PFSK-1 (cell line): ENCODE measurements around the gene SAPCD2.

ENCODE experiments used
- FOXP2 ChIP-seq: optimal IDR thresholded peaks from 2 replicates; pipeline ENCODE3; 2011; ENCODE audit warnings: borderline replicate concordance, control low read depth, inconsistent platforms; ENCODE audit not compliant: insufficient read depth; ENCODE audit errors: extremely low read length, extremely low read depth
- POLR2AphosphoS5 ChIP-seq: IDR thresholded peaks from 2 replicates; pipeline ENCODE4 v1.6.1; 2012; ENCODE audit warnings: low read depth, mild to moderate bottlenecking, control low read depth, low read length, moderate library complexity
- REST ChIP-seq, 2 experiments: IDR thresholded peaks; 2 replicates each; pipeline versions ENCODE4 v1.6.1 to v1.8.0; 2011 to 2012; ENCODE audit warnings: low read depth in 2 of 2, low read length in 2 of 2, control low read depth in 1 of 2, inconsistent platforms in 1 of 2, mild to moderate bottlenecking in 1 of 2, moderate library complexity in 1 of 2; ENCODE audit not compliant: insufficient read depth in 1 of 2
- SIN3A ChIP-seq: IDR thresholded peaks from 2 replicates; pipeline ENCODE4 v1.6.1; 2012; ENCODE audit warnings: mild to moderate bottlenecking, low read length, moderate library complexity, borderline replicate concordance; ENCODE audit not compliant: insufficient read depth
- TAF1 ChIP-seq: IDR thresholded peaks from 2 replicates; pipeline ENCODE4 v1.6.1; 2012; ENCODE audit warnings: low read length, control low read depth, borderline replicate concordance; ENCODE audit not compliant: insufficient read depth

Gene SAPCD2

GRCh38 chr9:137085920-137086530, 15.7 kb upstream of the SAPCD2 start:
- TF ChIP-seq POLR2AphosphoS5 (0 out of 2 replicates have a peak, but pooled peaks have one; percentile 6), FOXP2 (no peak), REST (IDR thresholded peaks at IDR 0.05; ENCODE audit: insufficient read depth in 1 of 2, low read depth in 2 of 2, low read length in 2 of 2) (0 out of 4 replicates have a peak, but pooled peaks of 1 of the 2 experiments have one; percentile 10)

GRCh38 chr9:137084526-137084925, 14.2 kb upstream of the SAPCD2 start:
- TF ChIP-seq POLR2AphosphoS5 (no peak), SIN3A (no peak), FOXP2 (no peak), TAF1 (no peak), REST (IDR thresholded peaks at IDR 0.05; ENCODE audit: insufficient read depth in 1 of 2, low read depth in 2 of 2, low read length in 2 of 2) (no peak)

GRCh38 chr9:137083394-137084004, 13.1 kb upstream of the SAPCD2 start:
- TF ChIP-seq FOXP2 (no peak), REST (IDR thresholded peaks at IDR 0.05; ENCODE audit: insufficient read depth in 1 of 2, low read depth in 2 of 2, low read length in 2 of 2) (no peak), SIN3A (no peak), TAF1 (no peak), POLR2AphosphoS5 (no peak)

- TF ChIP-seq SIN3A (no peak), TAF1 (no peak), FOXP2 (no peak), REST (IDR thresholded peaks at IDR 0.05; ENCODE audit: insufficient read depth in 1 of 2, low read depth in 2 of 2, low read length in 2 of 2) (no peak), POLR2AphosphoS5 (no peak)
These were observed 12.6 kb upstream of the SAPCD2 start for GRCh38 chr9:137082925-137083290.
